GM19438 (cell line): ENCODE measurements around the gene CTDNEP1.
A peak's percentile ranks its signal among the peaks of the same experiment; 100 is the strongest.

Experiments
- ATAC-seq: cut with Tn5 transposase; IDR thresholded peaks from one replicate; pipeline ENCODE4 v1.9.1; 2021; ENCODE audit warnings: low read depth; ENCODE audit not compliant: unreplicated experiment

The CTDNEP1 gene

GRCh38 chr17:7280519-7281073 lies 29.1 kb upstream of the CTDNEP1 start:
- no peak for ATAC-seq

DNA sequence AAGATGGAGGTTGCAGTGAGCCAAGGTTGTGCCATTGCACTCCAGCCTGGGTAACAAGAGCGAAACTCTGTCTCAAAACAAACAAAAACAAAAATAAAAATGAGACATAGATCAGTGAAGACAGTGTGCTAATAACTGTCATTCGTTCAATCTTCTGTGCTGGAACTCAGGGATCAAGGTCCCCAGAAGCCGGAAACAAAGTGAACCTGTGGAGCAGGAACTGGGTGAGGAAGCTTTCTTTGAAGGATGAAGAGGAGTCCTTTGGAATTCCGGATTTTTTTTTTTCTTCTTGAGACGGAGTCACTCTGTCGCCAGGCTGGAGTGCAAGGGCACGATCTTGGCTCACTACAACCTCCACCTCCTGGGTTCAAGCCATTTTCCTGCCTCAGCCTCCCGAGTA lies 27.9 kb upstream of the CTDNEP1 start:
- no peak for ATAC-seq

DNA sequence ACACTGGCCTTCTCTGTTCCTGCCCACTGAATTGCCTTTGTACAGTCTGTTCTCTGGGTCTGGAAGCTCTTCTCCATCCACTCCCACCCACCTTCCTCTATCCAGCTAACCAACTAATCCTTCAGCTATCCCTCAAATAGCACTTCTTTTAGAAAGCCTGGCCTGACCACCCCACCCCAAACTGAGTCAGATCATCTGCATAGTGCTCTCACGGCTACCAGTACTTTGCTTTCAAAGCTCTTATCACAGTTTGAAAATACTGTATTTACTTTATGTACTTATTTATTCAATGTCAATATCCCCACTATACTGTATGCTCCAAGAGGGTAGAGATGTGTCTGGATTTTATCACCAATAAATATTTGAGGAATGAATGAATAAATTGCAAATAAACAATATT lies 15.2 kb upstream of the CTDNEP1 start:
- ATAC-seq, result no peak

DNA sequence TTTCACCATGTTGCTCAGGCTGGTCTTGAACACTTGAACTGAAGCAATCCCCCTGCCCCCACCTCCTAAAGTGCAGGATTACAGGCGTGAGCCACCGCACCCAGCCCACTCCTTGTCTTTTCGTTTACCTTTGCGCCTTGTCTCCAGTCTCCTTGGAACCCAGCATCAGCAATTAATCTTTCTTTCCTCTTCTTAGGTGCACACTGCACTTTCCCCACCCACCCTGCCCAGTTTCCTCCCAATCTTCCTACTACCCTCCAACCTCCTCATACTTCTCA lies 12.2 kb upstream of the CTDNEP1 start:
- no peak for ATAC-seq

DNA sequence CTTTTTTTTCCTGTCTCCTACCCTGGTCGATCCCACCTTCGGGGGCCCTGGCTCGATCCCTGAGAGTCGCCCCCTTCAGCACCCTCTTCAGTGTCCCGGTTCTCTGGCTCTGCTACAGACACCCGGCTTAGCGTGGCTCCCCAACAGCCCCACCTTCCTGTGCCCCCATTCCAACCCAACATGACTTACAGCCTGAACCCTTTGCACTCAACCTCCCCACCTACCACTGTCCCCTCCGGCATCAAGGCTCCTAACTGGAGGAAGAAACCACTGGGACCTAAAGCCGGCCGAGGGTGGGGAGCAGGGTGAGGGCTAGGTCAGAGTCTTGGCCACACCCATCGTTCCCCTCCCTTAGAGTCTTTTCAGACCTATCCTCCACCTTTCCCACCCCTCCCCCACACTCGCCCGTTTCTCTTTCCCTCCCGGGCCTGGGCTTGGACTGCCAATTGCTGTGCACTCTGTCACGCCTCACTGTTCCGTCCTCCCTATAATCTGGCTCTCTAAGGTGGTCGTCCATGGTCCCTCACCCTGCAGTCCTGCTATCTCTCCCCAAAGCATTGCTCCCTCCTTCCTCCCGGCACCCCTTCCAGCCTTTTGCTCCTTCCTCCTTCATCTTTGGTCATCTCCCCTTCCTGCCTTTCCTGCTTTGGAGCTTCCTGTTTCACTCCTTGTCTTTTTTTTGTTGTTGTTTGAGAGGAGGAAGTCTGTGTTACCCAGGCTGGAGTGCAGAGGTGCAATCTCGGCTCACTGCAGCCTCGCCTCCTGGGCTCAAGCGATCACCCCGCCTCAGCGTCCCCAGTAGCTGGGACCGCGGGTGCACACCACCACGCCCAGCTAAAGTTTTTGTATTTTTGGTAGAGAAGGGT lies 11.6 kb upstream of the CTDNEP1 start:
- no peak for ATAC-seq

GRCh38 chr17:7262192-7262934 lies 10.8 kb upstream of the CTDNEP1 start, which contains the start of gene CLDN7:
Gene CLDN7 (minus strand): TSS chr17:7262478. CDS start chr17:7262043, 435 bp downstream.
- no peak for ATAC-seq

DNA sequence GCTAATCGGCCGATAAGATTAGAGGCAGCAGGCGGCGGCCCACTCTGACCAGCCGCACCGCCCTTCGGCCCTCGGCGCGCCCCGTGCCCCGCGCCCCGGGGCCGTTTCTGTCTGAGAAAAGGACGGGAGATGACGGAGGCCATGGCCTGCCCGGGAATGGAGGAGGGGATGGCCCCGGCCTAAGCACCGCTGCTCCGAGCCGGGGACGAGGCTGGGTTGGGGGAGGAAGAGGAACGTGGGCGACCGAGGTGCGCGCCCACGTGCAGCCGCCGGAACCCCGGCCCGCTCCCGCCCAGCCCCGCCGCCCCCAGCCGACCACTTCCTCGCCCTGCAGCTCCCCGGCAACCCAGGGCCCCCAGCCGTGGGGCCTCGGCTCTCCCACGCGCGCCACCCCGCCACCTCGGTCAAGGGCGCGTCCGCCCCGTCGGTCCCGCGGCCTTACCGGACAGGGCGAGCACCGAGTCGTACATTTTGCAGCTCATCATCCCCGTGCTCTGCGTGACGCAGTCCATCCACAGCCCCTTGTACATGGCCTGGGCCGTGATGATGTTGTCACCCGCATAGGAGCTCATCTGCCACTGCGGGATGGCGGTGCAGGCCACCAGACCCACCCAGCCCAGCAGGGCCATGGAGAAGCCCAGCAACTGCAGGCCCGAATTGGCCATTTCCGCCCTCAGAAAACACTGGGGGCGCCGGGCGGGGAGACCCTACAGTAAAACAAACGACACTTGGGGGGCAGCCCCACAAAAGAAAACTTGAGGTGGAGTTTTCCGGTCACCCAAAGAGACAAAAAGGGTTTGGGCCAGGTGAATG lies 10.1 kb upstream of the CTDNEP1 start:
- ATAC-seq, result no peak

DNA sequence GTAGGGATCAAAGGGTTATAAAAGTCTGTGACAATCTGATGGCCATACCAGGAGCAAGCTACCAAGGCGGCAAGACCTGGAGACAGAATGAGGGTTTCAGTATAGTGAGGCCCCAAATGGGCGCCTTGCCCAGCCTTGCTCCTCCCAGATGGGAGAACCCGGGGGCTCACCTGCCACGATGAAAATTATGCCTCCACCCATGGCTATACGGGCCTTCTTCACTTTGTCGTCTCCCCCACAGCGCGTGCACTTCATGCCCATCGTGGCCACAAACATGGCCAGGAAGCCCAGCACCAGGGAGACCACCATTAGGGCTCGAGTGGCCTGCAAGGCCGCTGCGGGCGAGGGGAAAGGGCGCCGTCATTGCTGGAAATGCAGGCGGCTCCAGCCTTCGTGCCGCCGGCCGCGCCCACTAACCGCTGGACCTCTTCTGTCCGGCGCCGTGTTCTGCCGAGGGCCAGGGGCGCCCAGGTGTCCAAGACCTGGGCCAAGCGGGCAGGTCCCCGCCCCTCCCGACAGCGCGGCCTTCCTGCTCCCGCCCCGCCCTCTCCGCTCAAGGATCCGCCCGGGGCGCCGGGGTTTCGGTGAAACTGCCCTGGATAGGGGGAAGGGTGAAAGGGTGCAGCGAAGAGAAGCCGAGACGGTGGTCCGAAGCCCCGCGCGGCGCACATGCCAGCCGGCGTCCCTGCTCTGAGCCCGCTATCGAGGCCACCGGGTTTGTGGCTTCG lies 9.3 kb upstream of the CTDNEP1 start:
- ATAC-seq, result no peak

DNA sequence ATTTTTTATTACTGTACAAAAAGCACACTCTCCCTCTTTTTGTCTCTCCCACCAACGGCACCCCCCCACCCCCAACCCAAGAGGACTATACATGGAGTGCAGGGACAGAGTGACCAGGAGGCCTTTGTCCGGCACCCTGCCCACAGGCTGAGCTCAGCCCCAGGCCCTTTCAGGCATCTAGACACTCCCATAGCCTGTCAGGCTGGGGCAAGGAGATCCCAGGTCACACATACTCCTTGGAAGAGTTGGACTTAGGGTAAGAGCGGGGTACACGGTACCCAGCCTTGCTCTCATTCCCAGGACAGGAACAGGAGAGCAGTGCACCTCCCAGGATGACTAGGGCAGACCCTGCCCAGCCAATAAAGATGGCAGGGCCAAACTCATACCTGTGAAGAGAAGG lies 8.6 kb upstream of the CTDNEP1 start:
- no peak for ATAC-seq

- ATAC-seq, result no peak
These were observed 8.0 kb upstream of the CTDNEP1 start for GRCh38 chr17:7259555-7259889.

DNA sequence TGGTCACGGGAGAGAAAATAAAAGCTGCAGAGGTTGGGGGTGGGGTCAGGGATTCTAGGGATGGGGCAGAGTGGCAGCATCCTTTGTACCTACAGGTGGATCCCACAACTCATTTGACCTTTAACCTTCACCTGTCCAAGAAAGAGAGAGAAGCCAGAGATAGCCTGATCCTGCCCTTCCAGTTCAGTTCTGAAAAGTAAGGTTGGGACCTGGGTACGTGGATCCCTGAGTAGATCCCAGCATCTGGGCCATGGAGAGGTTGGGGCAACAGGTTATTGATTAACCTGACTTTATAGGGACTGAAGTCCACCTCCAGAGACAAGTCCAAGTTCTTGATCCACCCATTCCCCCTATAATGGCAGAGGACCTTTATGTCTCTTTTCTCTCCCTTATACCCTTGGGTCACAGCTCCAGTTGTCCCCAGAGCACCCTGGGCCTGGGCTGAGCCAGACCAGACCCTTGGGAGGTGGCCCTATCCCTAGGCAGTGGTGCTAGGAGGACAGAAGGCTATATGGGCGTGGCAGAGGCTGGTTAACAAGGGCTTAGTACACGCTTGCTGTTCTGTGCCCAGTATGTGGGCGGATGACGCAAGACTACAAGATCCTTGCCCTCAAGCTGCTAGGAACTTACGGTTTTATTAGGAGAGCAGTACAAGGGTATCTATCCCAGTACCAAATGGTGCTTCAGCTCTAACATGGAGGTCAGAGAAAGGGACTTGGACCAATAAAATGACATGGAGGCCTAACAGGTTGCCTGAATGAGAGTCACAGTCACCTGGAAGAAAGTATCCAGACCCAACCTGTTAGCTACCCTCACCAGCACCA lies 7.4 kb upstream of the CTDNEP1 start:
- no peak for ATAC-seq

- ATAC-seq, result no peak
These were observed 5.4 kb upstream of the CTDNEP1 start for GRCh38 chr17:7256766-7257456.

DNA sequence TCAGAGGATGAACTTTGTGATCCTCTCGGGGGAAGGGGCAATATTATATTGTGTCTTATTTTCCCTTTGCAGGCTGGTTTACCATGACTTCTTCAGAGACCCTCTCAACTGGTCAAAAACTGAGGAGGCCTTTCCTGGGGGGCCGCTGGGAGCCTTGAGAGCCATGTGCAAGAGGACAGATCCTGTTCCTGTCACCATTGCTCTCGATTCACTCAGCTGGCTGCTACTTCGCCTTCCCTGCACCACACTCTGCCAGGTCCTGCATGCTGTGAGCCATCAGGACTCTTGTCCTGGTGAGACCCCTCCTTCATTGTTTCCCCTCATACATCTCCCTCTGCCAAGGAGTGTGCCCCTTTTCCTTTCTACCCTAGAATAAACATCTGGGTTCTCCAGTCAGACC lies 3.0 kb upstream of the CTDNEP1 start:
- ATAC-seq, result no peak

GRCh38 chr17:7253082-7253481 lies 1.5 kb upstream of the CTDNEP1 start:
- no peak for ATAC-seq

DNA sequence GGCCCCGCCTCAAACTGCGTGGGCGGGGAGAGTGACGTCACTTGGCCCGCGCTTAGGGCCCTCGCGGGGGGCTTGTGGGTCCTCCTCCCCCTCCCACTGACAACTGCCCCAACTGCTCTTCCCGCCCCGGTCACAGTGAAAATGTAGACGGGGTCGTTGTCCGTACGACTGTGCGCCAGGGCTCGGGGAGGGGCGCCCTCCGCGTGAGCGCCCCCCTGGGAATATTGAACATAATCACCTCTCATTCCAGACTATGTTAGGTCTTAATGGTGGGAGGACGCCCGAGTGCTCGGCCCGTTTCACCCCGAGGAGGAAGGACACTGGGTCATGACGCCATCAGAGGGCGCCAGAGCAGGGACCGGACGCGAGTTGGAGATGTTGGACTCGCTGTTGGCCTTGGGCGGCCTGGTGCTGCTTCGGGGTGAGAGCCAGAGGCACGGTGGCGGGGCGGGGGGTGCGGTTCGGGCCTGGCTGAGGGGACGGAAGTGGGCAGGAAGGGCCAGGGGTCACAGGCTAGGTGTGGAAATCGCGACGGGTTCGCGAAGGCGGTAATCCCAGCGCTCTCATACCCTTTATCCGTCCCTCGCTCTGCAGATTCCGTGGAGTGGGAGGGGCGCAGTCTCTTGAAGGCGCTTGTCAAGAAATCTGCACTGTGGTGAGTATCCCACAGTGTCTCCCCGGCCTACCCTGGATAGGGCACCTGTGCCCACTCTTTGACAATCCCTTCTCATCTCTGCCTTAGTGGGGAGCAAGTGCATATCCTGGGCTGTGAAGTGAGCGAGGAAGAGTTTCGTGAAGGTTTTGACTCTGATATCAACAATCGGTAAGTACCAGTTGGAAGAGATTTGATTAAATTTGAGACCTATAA lies 876 bp upstream of the CTDNEP1 start, which contains the start of gene ELP5:
Gene ELP5, plus strand, starts transcription at position 40 of the 868 bp plus-strand sequence. Its CDS starts 336 bp downstream, at position 376.
- ATAC-seq, result peak; percentile 47

DNA sequence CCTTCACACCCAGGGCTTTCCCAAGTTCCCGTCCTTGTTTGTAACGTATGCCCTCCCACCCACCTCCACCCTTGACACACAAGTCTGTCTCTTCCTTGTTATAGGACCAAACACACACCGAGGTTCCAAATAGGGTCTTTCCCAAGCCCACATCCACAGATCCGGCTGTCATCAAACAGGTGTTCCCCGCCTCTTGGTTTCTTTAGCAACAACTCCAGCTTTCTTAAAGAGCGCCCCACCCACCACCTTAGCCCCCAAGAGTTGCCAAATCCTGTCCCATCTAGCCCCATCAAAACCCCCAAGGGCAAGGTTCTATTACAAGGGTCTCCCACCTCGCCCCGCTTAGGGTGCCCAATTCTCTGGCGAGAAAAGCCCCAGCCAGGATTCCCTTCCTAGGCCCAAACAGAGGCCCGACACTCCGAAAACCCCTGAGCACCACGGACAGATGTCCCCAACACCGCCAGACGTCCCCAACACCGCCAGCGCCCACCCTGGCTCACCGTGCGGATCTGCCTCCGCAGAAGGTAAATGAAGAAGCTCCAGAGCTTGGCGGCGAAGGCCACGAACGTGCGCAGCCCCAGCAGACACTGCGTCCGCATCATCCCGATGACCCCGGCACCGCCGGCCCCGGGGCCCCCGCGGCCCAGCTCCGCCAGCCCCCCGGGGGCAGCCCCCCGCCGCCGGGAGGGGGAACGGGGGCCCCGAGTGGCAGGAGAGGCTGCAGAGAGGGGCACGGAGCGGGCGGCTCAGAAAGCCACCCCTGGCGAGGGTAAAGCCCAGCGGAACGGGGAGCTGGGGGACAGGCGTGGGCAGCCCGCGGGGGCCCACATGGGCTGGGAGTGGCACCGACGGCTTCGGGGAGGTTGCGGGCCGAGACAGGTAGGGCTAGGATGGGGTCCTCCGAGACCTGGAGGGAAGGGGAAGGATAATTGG lies 573 bp downstream of the CTDNEP1 start:
- no peak for ATAC-seq

- no peak for ATAC-seq
These were observed 1.7 kb downstream of the CTDNEP1 start for GRCh38 chr17:7249830-7250229.
